Colon (tissue), 2 donors: ENCODE measurements around the gene RD3L.

Experiments
- FAIRE-seq: peaks from 2 replicates; lab custom pipeline; 2012; peaks lifted over from hg19 to GRCh38; lab: Jason Lieb, UNC
- donor health status: control.
- donor health status: control.

RD3L gene

GRCh38 chr14:103896578-103896977 lies 45.8 kb downstream of the RD3L start:
- no peak for FAIRE-seq

GRCh38 chr14:103894723-103895059 lies 47.6 kb downstream of the RD3L start:
- no peak for FAIRE-seq

- no peak for FAIRE-seq
Measured at GRCh38 chr14:103894034-103894722, 48.2 kb downstream of the RD3L start.

DNA sequence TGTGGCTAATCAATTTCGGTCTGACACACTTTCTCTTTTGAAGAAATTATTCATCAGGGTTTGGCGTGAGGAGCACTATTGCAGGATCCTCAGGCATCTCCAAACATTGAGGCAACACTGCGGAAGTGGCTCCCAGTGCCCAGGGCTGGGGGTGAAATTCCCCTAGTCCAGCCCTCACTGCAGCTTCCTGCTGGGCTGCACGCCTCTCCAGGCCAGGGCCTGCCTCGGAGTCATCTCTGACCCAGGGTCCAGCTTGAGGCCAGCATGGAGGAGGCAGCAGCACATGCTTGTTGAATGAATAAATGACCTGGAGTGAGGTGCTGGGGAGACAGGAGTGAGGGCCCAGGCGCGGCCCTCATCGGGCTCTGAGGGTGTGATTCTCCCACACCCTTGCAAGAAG lies 50.1 kb downstream of the RD3L start:
- FAIRE-seq: no peak

- no peak for FAIRE-seq
Measured at GRCh38 chr14:103891667-103892215, 50.6 kb downstream of the RD3L start.

DNA sequence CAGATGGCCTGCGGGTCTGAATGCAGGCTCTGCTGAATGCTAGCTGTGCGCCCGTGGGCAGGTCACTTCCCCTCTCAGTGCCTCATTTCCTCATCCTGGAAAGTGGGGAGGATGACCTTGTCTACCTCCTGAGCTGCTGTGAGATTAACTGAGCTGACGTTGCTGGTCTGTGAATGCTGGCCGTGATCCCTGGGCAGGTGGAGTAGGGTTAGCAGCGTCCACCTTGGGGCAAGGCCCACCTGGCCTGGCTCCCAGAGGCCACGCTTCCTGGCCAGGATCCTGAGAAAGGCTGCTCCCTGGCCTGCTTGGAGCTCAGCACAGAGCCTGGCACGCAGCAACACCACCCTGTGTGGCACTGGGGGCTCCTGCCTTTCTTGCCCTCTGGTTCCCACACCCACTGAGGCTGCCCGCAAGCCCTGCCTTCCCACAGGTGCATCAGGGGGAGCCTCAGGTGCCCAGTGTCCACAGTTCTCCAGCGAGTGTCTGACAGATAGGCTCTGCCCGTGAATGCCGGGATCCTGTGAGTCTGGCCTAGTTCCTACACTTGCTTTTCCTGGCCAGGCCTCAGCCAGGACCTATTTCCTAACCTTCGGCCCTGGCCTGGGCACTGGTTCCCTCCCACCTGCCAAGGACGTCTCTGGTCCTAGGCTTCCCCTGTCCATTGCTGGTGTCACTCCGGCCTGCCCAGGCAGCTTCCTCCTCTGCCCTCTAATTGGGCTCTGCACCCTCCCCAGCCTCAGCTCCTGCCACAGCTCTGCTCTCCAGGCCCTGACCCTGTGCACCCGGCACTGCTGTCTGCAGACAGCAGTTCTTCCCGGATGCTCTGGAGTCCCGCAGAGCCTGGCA lies 51.3 kb downstream of the RD3L start:
- no peak for FAIRE-seq
